Left lung (tissue), 10 donors: Measurements from ENCODE around the gene RECQL5. TPM values are rescaled to one million over a fixed set of nuclear protein-coding genes. Genes with fewer than 3 reads are reported as not detected.
A peak's percentile ranks its signal among the peaks of the same experiment; 100 is the strongest.

ENCODE experiments used
- ATAC-seq: fragments of 200-7000 bp; cut with Tn5 transposase; one replicate; pipeline ENCODE4 v1.9.1; 2020; ENCODE audit warnings: moderate library complexity
- DNase-seq, 4 donors: peaks; one replicate each; pipeline ENCODE4 v3.0.0-alpha.2; 2013 to 2020
- H3K27ac ChIP-seq, 2 donors: fragments of 200-600 bp; sonication (generic) in 1 of 2; one replicate each; pipeline versions ENCODE4 v1.5.0 to v1.8.0; 2020 to 2021
- H3K27me3 ChIP-seq, 2 donors: fragments of 200-600 bp; sonication (generic) in 1 of 2; one replicate each; pipeline versions ENCODE4 v1.5.0 to v1.8.0; 2020 to 2021
- H3K36me3 ChIP-seq, 2 donors: fragments of 200-600 bp; sonication (generic) in 1 of 2; one replicate each; pipeline versions ENCODE4 v1.5.0 to v1.8.0; 2020 to 2021
- H3K4me1 ChIP-seq, 2 donors: fragments of 200-600 bp; one replicate each; pipeline ENCODE4 v1.8.0; 2021
- H3K4me3 ChIP-seq, 2 donors: fragments of 200-600 bp; sonication (generic) in 1 of 2; one replicate each; pipeline versions ENCODE4 v1.5.0 to v1.8.0; 2020 to 2021; ENCODE audit warnings: mild to moderate bottlenecking in 1 of 2
- H3K9me3 ChIP-seq, 2 donors: fragments of 200-600 bp; sonication (generic) in 1 of 2; one replicate each; pipeline versions ENCODE4 v1.5.0 to v1.8.0; 2020 to 2021
- intact Hi-C, 2 donors: fragments of 100-400 bp; cut with DNase I; formaldehyde crosslinking; loops; one replicate each; pipeline versions ENCODE4 v1.11.2 to v1.14.2; 2022
- polyA plus RNA-seq, 6 donors: library from polyadenylated mRNA; unstranded; fragments of 120-200 nt; gene quantifications; one replicate each; pipeline ENCODE4 v1.2.1, GENCODE V29; 2013; ENCODE audit not compliant: insufficient read length in 6 of 6
- total RNA-seq, 2 donors: library from RNA; stranded (reverse); fragmentation: NEBNext Ultra II Directional; extraction: Animal tissue kit (Norgen Biotek cat#: 25700); gene quantifications; one replicate each; pipeline ENCODE4 v1.2.1, GENCODE V29; 2021
- TF ChIP-seq, protein P1 (sequence below), 2 donors: fragments of 200-600 bp; sonication (generic) in 1 of 2; IDR thresholded peaks; one replicate each; pipeline versions ENCODE4 v1.5.0 to v1.8.0; 2021; ENCODE audit warnings: antibody characterized with exemption in 2 of 2
- donor health status: DM: no; HTN: yes; CAD: no.
- donor health status: DM: no; HTN: no; CAD: no.

The RECQL5 gene
- total and polyA plus RNA-seq, 8 donors: 28.5 to 43.0 (median 34.5) TPM

DNA sequence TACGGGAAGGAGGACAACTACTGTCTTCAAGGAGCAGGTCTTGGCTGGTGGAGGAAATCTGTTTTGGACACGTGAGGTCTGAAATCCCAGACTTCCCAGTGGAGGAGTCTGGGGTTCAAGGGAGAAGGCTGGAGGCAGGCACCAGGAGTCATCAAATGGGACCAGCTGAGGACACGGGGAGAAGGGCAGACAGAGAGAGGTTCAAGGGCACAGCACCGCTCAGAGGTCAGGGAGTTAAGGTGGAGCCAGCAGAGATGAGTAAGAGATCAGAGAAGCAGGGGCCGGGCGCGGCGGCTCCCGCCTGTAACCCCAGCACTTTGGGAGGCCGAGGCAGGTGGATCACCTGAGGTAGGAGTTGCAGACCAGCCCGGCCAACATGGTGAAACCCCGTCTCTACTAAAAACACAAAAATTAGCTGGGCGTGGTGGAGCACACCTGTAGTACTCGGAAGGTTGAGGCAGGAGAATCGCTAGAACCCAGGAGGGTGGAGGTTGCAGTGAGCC is 44.1 kb downstream of the RECQL5 start:
- H3K27me3 ChIP-seq: no peaks in the 10 kb centered on the region
- H3K27ac ChIP-seq: no peak overlapping the region
- no peaks in the 10 kb centered on the region for H3K4me1 ChIP-seq
- TF ChIP-seq, protein P1, sequence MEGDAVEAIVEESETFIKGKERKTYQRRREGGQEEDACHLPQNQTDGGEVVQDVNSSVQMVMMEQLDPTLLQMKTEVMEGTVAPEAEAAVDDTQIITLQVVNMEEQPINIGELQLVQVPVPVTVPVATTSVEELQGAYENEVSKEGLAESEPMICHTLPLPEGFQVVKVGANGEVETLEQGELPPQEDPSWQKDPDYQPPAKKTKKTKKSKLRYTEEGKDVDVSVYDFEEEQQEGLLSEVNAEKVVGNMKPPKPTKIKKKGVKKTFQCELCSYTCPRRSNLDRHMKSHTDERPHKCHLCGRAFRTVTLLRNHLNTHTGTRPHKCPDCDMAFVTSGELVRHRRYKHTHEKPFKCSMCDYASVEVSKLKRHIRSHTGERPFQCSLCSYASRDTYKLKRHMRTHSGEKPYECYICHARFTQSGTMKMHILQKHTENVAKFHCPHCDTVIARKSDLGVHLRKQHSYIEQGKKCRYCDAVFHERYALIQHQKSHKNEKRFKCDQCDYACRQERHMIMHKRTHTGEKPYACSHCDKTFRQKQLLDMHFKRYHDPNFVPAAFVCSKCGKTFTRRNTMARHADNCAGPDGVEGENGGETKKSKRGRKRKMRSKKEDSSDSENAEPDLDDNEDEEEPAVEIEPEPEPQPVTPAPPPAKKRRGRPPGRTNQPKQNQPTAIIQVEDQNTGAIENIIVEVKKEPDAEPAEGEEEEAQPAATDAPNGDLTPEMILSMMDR (IDR thresholded peaks at IDR 0.05): no peak
- DNase-seq (peak in 1 of 4 donors; percentile 52), ATAC-seq (no peak)
- H3K9me3 ChIP-seq: no peaks in the 10 kb centered on the region
- peaks cover 0 to 96% of the 10 kb centered on the region in 2 donors for H3K36me3 ChIP-seq
- no peak overlapping the region for H3K4me3 ChIP-seq
- intact Hi-C loops: no loop called here

DNA sequence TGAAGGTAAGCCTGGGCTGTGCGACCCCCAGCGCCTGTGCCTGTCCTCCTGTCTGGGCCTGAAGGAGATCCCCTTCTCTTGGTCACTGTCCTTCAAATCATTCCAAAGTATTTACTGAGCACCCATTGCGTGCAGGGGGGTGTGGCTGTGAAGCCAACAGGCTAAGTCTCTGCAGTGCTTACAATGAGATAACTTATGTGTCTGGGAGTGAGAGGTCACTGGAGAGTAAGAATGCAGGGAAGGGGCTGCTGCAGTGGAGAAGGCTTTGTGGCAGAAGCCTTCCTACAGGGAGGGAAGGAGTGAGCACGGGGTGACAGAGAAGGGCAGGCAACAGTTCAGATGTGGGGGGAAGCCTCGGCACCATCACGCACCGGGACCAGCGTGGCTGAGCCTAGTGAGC is 44.9 kb downstream of the RECQL5 start:
- peak in 1 of 4 donors; percentile 43 for DNase-seq
- no peak overlapping the region for H3K4me3 ChIP-seq
- no peak for ATAC-seq
- no peak overlapping the region for H3K27ac ChIP-seq
- TF ChIP-seq, protein P1 (IDR thresholded peaks at IDR 0.05): no peak
- H3K9me3 ChIP-seq: no peaks in the 10 kb centered on the region
- H3K4me1 ChIP-seq: no peaks in the 10 kb centered on the region
- H3K36me3 ChIP-seq: peaks cover 0 to 97% of the 10 kb centered on the region in 2 donors
- no peaks in the 10 kb centered on the region for H3K27me3 ChIP-seq
- intact Hi-C loops: no loop called here

DNA sequence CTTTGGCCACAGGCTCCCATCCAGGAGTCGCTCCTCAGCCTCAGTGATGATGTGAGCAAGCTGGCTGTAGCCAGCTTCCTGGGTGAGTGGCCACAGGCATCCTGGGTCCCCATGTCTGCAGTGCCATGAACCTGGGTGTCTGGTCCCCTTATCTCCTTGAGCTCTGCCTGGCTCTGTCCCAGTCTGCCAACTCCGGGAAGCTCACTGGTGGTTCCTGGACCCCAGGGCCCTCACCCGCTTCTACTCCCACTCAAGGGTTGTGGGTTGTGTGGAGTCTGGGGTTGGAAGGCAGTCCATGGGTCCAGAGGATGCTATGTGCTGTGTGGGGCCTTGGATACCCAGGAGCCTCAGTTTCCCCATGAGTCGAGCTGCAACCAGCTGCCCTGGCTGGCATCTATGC is 45.5 kb downstream of the RECQL5 start:
- DNase-seq (no peak), ATAC-seq (no peak)
- Histone ChIP-seq H3K4me3 (no peak overlapping the region), H3K36me3 (peaks cover 0 to 97% of the 10 kb centered on the region in 2 donors), H3K9me3 (no peaks in the 10 kb centered on the region), H3K27ac (no peak overlapping the region), H3K27me3 (no peaks in the 10 kb centered on the region), H3K4me1 (no peaks in the 10 kb centered on the region)
- intact Hi-C loops: no loop called here
- TF ChIP-seq, protein P1 (IDR thresholded peaks at IDR 0.05): no peak

DNA sequence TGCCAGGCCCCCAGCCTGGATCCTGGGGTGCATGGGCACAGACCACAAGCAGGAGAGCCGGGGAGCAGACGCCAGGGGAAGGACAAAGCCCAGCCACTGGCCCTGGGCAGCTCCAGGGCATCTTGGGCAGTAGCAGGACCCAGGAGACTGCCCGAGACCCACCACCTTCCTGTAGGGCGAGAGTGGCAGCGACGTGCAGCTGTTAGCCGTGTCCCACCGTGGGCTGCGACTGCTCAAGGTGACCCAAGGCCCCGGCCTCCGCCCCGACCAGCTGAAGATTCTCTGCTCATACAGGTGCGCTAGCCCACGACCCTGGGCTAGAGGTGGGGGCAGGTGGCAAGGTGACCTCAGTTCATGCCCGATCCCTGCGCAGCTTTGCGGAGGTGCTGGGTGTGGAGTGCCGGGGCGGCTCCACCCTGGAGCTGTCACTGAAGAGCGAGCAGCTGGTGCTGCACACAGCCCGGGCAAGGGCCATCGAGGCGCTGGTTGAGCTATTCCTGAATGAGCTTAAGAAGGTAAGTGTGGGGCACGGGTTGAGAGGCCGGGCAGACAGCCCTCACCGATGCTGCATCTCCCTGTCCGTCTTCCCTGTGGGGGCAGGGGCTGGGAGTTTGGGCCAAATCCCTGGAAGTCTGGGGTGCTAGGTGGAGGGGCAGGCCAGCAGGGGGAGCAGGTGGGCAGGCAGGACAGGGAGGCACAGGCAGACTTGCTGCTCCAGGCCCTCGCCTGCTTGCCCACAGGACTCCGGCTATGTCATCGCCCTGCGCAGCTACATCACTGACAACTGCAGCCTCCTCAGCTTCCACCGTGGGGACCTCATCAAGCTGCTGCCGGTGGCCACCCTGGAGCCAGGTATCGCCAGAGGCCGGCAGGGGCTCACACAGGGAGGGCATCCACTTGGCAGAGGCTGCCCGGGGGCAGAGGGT is 47.2 kb downstream of the RECQL5 start:
- DNase-seq (no peak), ATAC-seq (peak; percentile 6)
- Histone ChIP-seq H3K4me1 (no peaks in the 10 kb centered on the region), H3K36me3 (peaks cover 0 to 97% of the 10 kb centered on the region in 2 donors), H3K27ac (no peak overlapping the region), H3K9me3 (no peaks in the 10 kb centered on the region), H3K4me3 (no peak overlapping the region), H3K27me3 (no peaks in the 10 kb centered on the region)
- TF ChIP-seq, protein P1 (IDR thresholded peaks at IDR 0.05): no peak
- intact Hi-C loops: no loop called here

DNA sequence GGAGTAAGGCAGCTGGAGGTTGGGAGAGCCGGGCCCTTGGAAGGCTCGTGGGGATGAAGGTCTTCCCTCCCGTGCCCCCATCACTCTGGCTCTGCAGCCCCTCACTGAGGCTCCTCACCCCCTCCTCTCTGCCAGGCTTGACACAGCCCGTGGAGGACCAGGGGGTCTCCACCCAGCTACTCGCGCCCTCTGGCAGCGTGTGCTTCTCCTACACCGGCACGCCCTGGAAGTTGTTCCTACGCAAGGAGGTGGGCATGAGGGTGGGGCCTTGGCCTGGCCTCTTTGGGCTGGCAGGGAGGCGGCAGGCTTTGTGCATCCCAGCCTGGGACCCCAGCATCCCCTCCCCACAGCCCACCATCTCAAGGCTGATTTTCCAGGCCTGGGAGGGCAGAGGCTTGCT is 49.3 kb downstream of the RECQL5 start:
- ATAC-seq (no peak), DNase-seq (no peak)
- Histone ChIP-seq H3K27ac (no peak overlapping the region), H3K4me3 (no peak overlapping the region), H3K36me3 (peaks cover 0 to 100% of the 10 kb centered on the region in 2 donors), H3K27me3 (no peaks in the 10 kb centered on the region), H3K4me1 (no peaks in the 10 kb centered on the region), H3K9me3 (no peaks in the 10 kb centered on the region)
- TF ChIP-seq, protein P1 (IDR thresholded peaks at IDR 0.05): no peak
- intact Hi-C loops: no loop called here
